GM12878 (cell line): ENCODE results near the gene SPAG17. TPM values are rescaled to one million over a fixed set of nuclear protein-coding genes. Genes with fewer than 3 reads are reported as not detected.

Source experiments
- ATAC-seq: fragments of 200-7000 bp; cut with Tn5 transposase; 3 replicates; pipeline ENCODE4 v1.9.1; 2020; ENCODE audit warnings: mild to moderate bottlenecking, moderate library complexity
- BruUV-seq: library from RNA; stranded (reverse); fragments of 400-500 nt; replicated peaks from 2 replicates; lab custom pipeline; 2021; lab: Mats Ljungman, UMichigan
- CTCF ChIA-PET: fragments of 300-600 bp; sonication (Branson Sonifier 250); formaldehyde crosslinking; extraction: SDS; loops from one replicate; lab custom pipeline; 2021; ENCODE audit warnings: inconsistent platforms; lab: Yijun Ruan, JAX
- POLR2A ChIA-PET: fragments of 350-600 bp; formaldehyde crosslinking; extraction: SDS; loops from one replicate; lab custom pipeline; 2021; ENCODE audit warnings: inconsistent platforms; lab: Charles Lee
- RAD21 ChIA-PET: fragments of 300-600 bp; sonication (Branson Sonifier 250); formaldehyde crosslinking; loops from one replicate; lab custom pipeline; 2023; ENCODE audit warnings: antibody characterized with exemption; ENCODE audit not compliant: unreplicated experiment; lab: Charles Lee
- SMC1A ChIA-PET: fragments of 300-600 bp; sonication (Branson Sonifier 250); formaldehyde crosslinking; loops from one replicate; lab custom pipeline; 2023; ENCODE audit not compliant: unreplicated experiment, uncharacterized antibody; lab: Charles Lee
- DNase-seq: peaks from one replicate; pipeline ENCODE4 v3.0.0-alpha.2; 2011; ENCODE audit warnings: low read depth, low spot score
- FAIRE-seq: peaks from 3 replicates; lab custom pipeline; 2011; peaks lifted over from hg19 to GRCh38; lab: Jason Lieb, UNC
- H2AFZ ChIP-seq: 2 replicates; pipeline ENCODE4 v1.6.0; 2011; ENCODE audit warnings: low read depth, low read length, control low read depth; ENCODE audit not compliant: control insufficient read depth
- H3K27ac ChIP-seq: 2 replicates; pipeline ENCODE4 v1.5.1; 2011; ENCODE audit warnings: control low read depth; ENCODE audit not compliant: control insufficient read depth, insufficient read depth
- H3K27me3 ChIP-seq, 2 experiments: replicated peaks in 1 of 2; 2 replicates each; pipeline versions ENCODE4 v1.6.0 to v1.6.1; 2011; ENCODE audit warnings: low read length in 1 of 2; ENCODE audit not compliant: control insufficient read depth in 2 of 2, insufficient read depth in 2 of 2
- H3K36me3 ChIP-seq, 2 experiments: 2 replicates each; pipeline ENCODE4 v1.5.1; 2011; ENCODE audit warnings: low read length in 1 of 2; ENCODE audit not compliant: control insufficient read depth in 2 of 2, insufficient read depth in 2 of 2
- H3K4me1 ChIP-seq: 2 replicates; pipeline ENCODE4 v1.6.1; 2011; ENCODE audit warnings: mild to moderate bottlenecking, low read length, moderate library complexity, mixed read lengths; ENCODE audit not compliant: control insufficient read depth, insufficient read depth
- H3K4me2 ChIP-seq: 2 replicates; pipeline ENCODE4 v1.6.0; 2011; ENCODE audit warnings: control low read depth; ENCODE audit not compliant: control insufficient read depth, insufficient read depth
- H3K4me3 ChIP-seq: fragments of 200-600 bp; sonication (generic); 2 replicates; pipeline ENCODE4 v1.5.1; 2016
- H3K79me2 ChIP-seq: 2 replicates; pipeline ENCODE4 v1.6.0; 2011; ENCODE audit warnings: low read length; ENCODE audit not compliant: control insufficient read depth, insufficient read depth
- H3K9ac ChIP-seq: 2 replicates; pipeline ENCODE4 v1.8.0; 2011; ENCODE audit warnings: low read length, control low read depth, mixed read lengths; ENCODE audit not compliant: control insufficient read depth, insufficient read depth
- H3K9me3 ChIP-seq: replicated peaks from 3 replicates; pipeline ENCODE4 v1.5.1; 2011; ENCODE audit warnings: mild to moderate bottlenecking, low read length; ENCODE audit not compliant: control insufficient read depth, insufficient read depth
- H4K20me1 ChIP-seq: 2 replicates; pipeline ENCODE4 v1.6.0; 2011; ENCODE audit not compliant: control insufficient read depth, insufficient read depth
- ASH2L ChIP-seq: fragments of 300-600, 200-600 bp; sonication (generic); IDR thresholded peaks from 2 replicates; pipeline ENCODE4 v1.6.1; 2017; ENCODE audit warnings: low read depth, mild to moderate bottlenecking, borderline replicate concordance
- ATF7 ChIP-seq: fragments of 450-650 bp; IDR thresholded peaks from 2 replicates; pipeline ENCODE4 v1.6.1; 2016; ENCODE audit warnings: low read depth, mild to moderate bottlenecking
- CBFB ChIP-seq: IDR thresholded peaks from 2 replicates; pipeline ENCODE4 v1.6.1; 2016; ENCODE audit warnings: antibody characterized with exemption, low read depth
- CREM ChIP-seq: IDR thresholded peaks from 2 replicates; pipeline ENCODE4 v1.6.1; 2014; ENCODE audit warnings: antibody characterized with exemption, low read depth
- DPF2 ChIP-seq: fragments of 450-650 bp; IDR thresholded peaks from 2 replicates; pipeline ENCODE4 v1.6.1; 2017; ENCODE audit warnings: mild to moderate bottlenecking
- GABPA ChIP-seq: IDR thresholded peaks from 2 replicates; pipeline ENCODE4 v1.6.1; 2014; ENCODE audit warnings: antibody characterized with exemption, low read depth, mild to moderate bottlenecking, inconsistent platforms
- KAT2A ChIP-seq: conservative IDR thresholded peaks from 2 replicates; pipeline ENCODE4 v1.6.1; 2011; ENCODE audit warnings: low read depth, low read length; ENCODE audit not compliant: control insufficient read depth
- POU2F2 ChIP-seq: IDR thresholded peaks from 3 replicates; pipeline ENCODE4 v1.6.1; 2011; ENCODE audit warnings: low read depth, mild to moderate bottlenecking, low read length, borderline replicate concordance
- RBBP5 ChIP-seq: fragments of 200-600 bp; sonication (generic); conservative IDR thresholded peaks from 2 replicates; pipeline ENCODE4 v1.6.1; 2016
- TAF1 ChIP-seq: IDR thresholded peaks from 2 replicates; pipeline ENCODE4 v1.6.1; 2011; ENCODE audit warnings: mild to moderate bottlenecking, low read depth, low read length, borderline replicate concordance
- TCF12 ChIP-seq: IDR thresholded peaks from 2 replicates; pipeline ENCODE4 v1.6.1; 2011; ENCODE audit warnings: low read depth, mild to moderate bottlenecking, low read length
- WGBS: methylation state at CpG from one replicate; pipeline ENCODE4 v1.1.6; 2016; ENCODE audit warnings: low lambda C conversion rate; ENCODE audit not compliant: insufficient replicate concordance, insufficient coverage; ENCODE audit errors: missing lambda C conversion rate; 5-methylcytosine and 5-hydroxymethylcytosine counted together
- in situ Hi-C: fragments of 300-500 bp; cut with MboI; formaldehyde crosslinking; loops from 9 replicates; pipeline ENCODE4 v1.14.3; 2018; ENCODE audit warnings: mixed read lengths
- intact Hi-C: fragments of 100-400 bp; cut with micrococcal nuclease; formaldehyde crosslinking; loops from one replicate; pipeline ENCODE4 v1.14.2; 2022; ENCODE audit not compliant: unreplicated experiment
- polyA plus RNA-seq, 11 experiments: library from polyadenylated mRNA; depleted of rRNA in 4 of 11; unstranded in 6 of 11; stranded (reverse) in 5 of 11; fragments of >200 nt; fragmentation: Nextera tagmentation in 4 of 11; fragmentation: Illumina TruSeq in 1 of 11; extraction: Ambion mirVana in 4 of 11; extraction: Trizol in 1 of 11; gene quantifications; 1 replicate in 1 of 11; 2 replicates in 10 of 11; pipeline versions ENCODE4 v1.2.1 to v1.2.3, GENCODE V29; 2011 to 2016; ENCODE audit warnings: inconsistent platforms in 2 of 11, missing spikeins in 2 of 11, low read depth in 1 of 11
- total RNA-seq, 4 experiments: library from RNA; depleted of rRNA in 3 of 4; stranded (reverse); fragments of >200 nt in 3 of 4; fragmentation: Illumina TruSeq in 1 of 4; extraction: Trizol in 1 of 4; gene quantifications; 2 replicates each; pipeline versions ENCODE4 v1.2.1 to v1.2.3, GENCODE V29; 2013 to 2021
- TF ChIP-seq, protein P1 (sequence below): IDR thresholded peaks from 2 replicates; pipeline ENCODE4 v1.6.1; 2011; ENCODE audit warnings: low read depth, low read length, improper control_type of control experiment, borderline replicate concordance
- TF ChIP-seq, protein P2 (sequence below): fragments of 450-650 bp; IDR thresholded peaks from 2 replicates; pipeline ENCODE4 v1.6.1; 2016; ENCODE audit warnings: mild to moderate bottlenecking
- TF ChIP-seq, protein P3 (sequence below), 3 experiments: IDR thresholded peaks in 2 of 3; conservative IDR thresholded peaks in 1 of 3; 2 replicates each; pipeline ENCODE4 v1.5.1; 2011; ENCODE audit warnings: low read depth in 3 of 3, low read length in 3 of 3, mild to moderate bottlenecking in 3 of 3, control low read depth in 2 of 3, moderate library complexity in 2 of 3, inconsistent platforms in 1 of 3, mixed read lengths in 1 of 3; ENCODE audit not compliant: control insufficient read depth in 2 of 3, insufficient read depth in 1 of 3; ENCODE audit errors: extremely low read depth in 1 of 3

Gene SPAG17
- total and polyA plus RNA-seq, 10 of the 15 experiments (the other 5 are each of a cell fraction or from before 2014, with no cell fraction given): 0.02 to 0.16 (median 0.03) TPM; not detected in 7

DNA sequence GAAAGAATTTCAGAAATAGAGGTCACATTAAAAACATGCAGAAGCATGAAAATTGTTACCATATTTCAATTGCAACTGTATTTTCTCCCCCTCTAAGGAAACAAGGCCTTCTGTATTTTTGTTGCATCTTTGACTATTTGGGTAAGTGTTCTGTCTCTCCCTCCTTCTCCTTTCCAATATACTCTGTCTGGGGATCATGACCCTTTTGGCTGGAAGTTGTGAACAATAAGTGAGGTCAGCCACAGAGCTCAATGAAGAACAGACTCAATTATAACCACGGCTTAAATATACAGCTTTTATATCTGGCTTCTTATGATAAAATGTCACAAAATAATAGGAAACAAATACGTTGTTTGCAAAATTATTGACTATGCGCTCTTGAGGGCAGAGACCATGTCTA lies 47.1 kb downstream of the SPAG17 start:
- in situ Hi-C loops (no loop called here), intact Hi-C loops (no loop called here)
- TF ChIP-seq, protein P1, sequence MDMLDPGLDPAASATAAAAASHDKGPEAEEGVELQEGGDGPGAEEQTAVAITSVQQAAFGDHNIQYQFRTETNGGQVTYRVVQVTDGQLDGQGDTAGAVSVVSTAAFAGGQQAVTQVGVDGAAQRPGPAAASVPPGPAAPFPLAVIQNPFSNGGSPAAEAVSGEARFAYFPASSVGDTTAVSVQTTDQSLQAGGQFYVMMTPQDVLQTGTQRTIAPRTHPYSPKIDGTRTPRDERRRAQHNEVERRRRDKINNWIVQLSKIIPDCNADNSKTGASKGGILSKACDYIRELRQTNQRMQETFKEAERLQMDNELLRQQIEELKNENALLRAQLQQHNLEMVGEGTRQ: no peak
- TF ChIP-seq, protein P2, sequence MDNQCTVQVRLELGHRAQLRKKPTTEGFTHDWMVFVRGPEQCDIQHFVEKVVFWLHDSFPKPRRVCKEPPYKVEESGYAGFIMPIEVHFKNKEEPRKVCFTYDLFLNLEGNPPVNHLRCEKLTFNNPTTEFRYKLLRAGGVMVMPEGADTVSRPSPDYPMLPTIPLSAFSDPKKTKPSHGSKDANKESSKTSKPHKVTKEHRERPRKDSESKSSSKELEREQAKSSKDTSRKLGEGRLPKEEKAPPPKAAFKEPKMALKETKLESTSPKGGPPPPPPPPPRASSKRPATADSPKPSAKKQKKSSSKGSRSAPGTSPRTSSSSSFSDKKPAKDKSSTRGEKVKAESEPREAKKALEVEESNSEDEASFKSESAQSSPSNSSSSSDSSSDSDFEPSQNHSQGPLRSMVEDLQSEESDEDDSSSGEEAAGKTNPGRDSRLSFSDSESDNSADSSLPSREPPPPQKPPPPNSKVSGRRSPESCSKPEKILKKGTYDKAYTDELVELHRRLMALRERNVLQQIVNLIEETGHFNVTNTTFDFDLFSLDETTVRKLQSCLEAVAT: no peak
- TF ChIP-seq TCF12 (no peak), CBFB (no peak), KAT2A (no peak), CREM (no peak), GABPA (no peak), ATF7 (no peak), TAF1 (no peak), ASH2L (no peak), DPF2 (no peak), RBBP5 (no peak), POU2F2 (no peak)
- TF ChIP-seq, protein P3, sequence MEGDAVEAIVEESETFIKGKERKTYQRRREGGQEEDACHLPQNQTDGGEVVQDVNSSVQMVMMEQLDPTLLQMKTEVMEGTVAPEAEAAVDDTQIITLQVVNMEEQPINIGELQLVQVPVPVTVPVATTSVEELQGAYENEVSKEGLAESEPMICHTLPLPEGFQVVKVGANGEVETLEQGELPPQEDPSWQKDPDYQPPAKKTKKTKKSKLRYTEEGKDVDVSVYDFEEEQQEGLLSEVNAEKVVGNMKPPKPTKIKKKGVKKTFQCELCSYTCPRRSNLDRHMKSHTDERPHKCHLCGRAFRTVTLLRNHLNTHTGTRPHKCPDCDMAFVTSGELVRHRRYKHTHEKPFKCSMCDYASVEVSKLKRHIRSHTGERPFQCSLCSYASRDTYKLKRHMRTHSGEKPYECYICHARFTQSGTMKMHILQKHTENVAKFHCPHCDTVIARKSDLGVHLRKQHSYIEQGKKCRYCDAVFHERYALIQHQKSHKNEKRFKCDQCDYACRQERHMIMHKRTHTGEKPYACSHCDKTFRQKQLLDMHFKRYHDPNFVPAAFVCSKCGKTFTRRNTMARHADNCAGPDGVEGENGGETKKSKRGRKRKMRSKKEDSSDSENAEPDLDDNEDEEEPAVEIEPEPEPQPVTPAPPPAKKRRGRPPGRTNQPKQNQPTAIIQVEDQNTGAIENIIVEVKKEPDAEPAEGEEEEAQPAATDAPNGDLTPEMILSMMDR (IDR thresholded peaks at IDR 0.05 in 2 of 3, conservative IDR thresholded peaks at IDR 0.05 in 1 of 3; ENCODE audit: control insufficient read depth in 2 of 3, extremely low read depth in 1 of 3, insufficient read depth in 1 of 3, low read depth in 3 of 3, low read length in 3 of 3): no peak
- TF ChIP-seq, all 136 proteins: peak for 0
- H3K27ac ChIP-seq: no peak overlapping the region
- FAIRE-seq (no peak), DNase-seq (no peak), ATAC-seq (no peak)
- H3K27me3 ChIP-seq: no peaks in the 10 kb centered on the region; a peak in 1 of 4 replicates
- H3K9ac ChIP-seq: no peak overlapping the region
- ChIA-PET RAD21 (no interaction called here), CTCF (no interaction called here), SMC1A (interaction anchor here (0.5 kb wide), 1 partner anchor 1082 kb away, joined by 3 read pairs; no protein-coding TSS in a partner anchor), POLR2A (no interaction called here)
- no peaks in the 10 kb centered on the region for H3K79me2 ChIP-seq
- no peak overlapping the region for H3K4me3 ChIP-seq
- H3K4me1 ChIP-seq: no peaks in the 10 kb centered on the region
- H3K9me3 ChIP-seq: no peaks in the 10 kb centered on the region
- BruUV-seq: no TSS peak
- H3K4me2 ChIP-seq: no peak overlapping the region
- WGBS: 92% methylated on average over 3 of the region's 3 CpGs
- H3K36me3 ChIP-seq: no peaks in the 10 kb centered on the region
- H4K20me1 ChIP-seq: no peaks in the 10 kb centered on the region
- H2AFZ ChIP-seq: no peak overlapping the region
